Measurements from ENCODE around the gene TRAF5.
"Not testable (repeated sequence)": the region's sequence is repeated elsewhere in the genome, so short reads cannot be mapped to it uniquely, and the experiment has no call there.

The TRAF5 gene

GRCh38 chr1:211411639-211412038 is 85.0 kb downstream of the TRAF5 start:
- DNase-seq (ENCODE audit: low read depth, low spot score): no peak
- no peak overlapping the region for H3K27ac ChIP-seq

- no peak for DNase-seq (ENCODE audit: low read depth, low spot score)
- H3K27ac ChIP-seq: no peak overlapping the region
These were observed 89.1 kb downstream of the TRAF5 start for GRCh38 chr1:211415700-211416099.

GRCh38 chr1:211416246-211416627 is 89.6 kb downstream of the TRAF5 start:
- not testable (repeated sequence) for DNase-seq (ENCODE audit: low read depth, low spot score); H3K27ac ChIP-seq

- not testable (repeated sequence) for H3K27ac ChIP-seq
- peak; percentile 16 for DNase-seq (ENCODE audit: low read depth, low spot score)
These were observed 90.1 kb downstream of the TRAF5 start for GRCh38 chr1:211416628-211417323.

- no peak for DNase-seq (ENCODE audit: low read depth, low spot score)
- no peak overlapping the region for H3K27ac ChIP-seq
These were observed 93.8 kb downstream of the TRAF5 start for GRCh38 chr1:211420389-211420788.

GRCh38 chr1:211420845-211421454 is 94.3 kb downstream of the TRAF5 start:
- DNase-seq (ENCODE audit: low read depth, low spot score): no peak
- H3K27ac ChIP-seq: no peak overlapping the region

- no peak overlapping the region for H3K27ac ChIP-seq
- no peak for DNase-seq (ENCODE audit: low read depth, low spot score)
These were observed 97.4 kb downstream of the TRAF5 start for GRCh38 chr1:211424018-211424417.
